Measurements from ENCODE around the gene ICA1. TPM values are rescaled to one million over a fixed set of nuclear protein-coding genes. Genes with fewer than 3 reads are reported as not detected.

ICA1 gene
- total and polyA plus RNA-seq, 4 donors: 16.5 to 54.6 (median 30.8) TPM

GRCh38 chr7:8213381-8213780 lies 48.6 kb downstream of the ICA1 start:
- DNase-seq (no peak), ATAC-seq (ENCODE audit: insufficient read depth, low FRiP score) (no peak)
- Histone ChIP-seq H3K9ac (ENCODE audit: insufficient read depth in 1 of 2, low read length in 2 of 2) (no peak overlapping the region), H3K4me3 (no peak overlapping the region), H3K9me3 (ENCODE audit: control insufficient read depth in 4 of 4, insufficient read depth in 3 of 4, low read length in 3 of 4) (peaks cover 0 to 2% (median 0%) of the 10 kb centered on the region in 4 donors), H3K27me3 (ENCODE audit: control insufficient read depth in 3 of 3, insufficient read depth in 3 of 3, low read length in 2 of 3) (no peaks in the 10 kb centered on the region), H3K4me1 (ENCODE audit: control insufficient read depth in 5 of 5, insufficient read depth in 5 of 5, low read length in 5 of 5) (peaks cover 0 to 9% (median 4%) of the 10 kb centered on the region in 5 donors), H3K27ac (ENCODE audit: low read depth in 1 of 2, low read length in 1 of 2) (no peak overlapping the region), H3K36me3 (ENCODE audit: control insufficient read depth in 4 of 4, insufficient read depth in 4 of 4, low read length in 4 of 4) (peaks cover 0 to 4% (median 0%) of the 10 kb centered on the region in 4 donors)
- 96% methylated on average over 2 of the region's 2 CpGs for WGBS, 2 donors
- no peak for TF ChIP-seq CTCF (IDR thresholded peaks at IDR 0.05; ENCODE audit: control extremely low read depth, extremely low read depth)

GRCh38 chr7:8212638-8213037 lies 49.3 kb downstream of the ICA1 start:
- Histone ChIP-seq H3K27ac (ENCODE audit: low read depth in 1 of 2, low read length in 1 of 2) (no peak overlapping the region), H3K4me1 (ENCODE audit: control insufficient read depth in 5 of 5, insufficient read depth in 5 of 5, low read length in 5 of 5) (peaks cover 0 to 9% (median 4%) of the 10 kb centered on the region in 5 donors), H3K4me3 (no peak overlapping the region), H3K9me3 (ENCODE audit: control insufficient read depth in 4 of 4, insufficient read depth in 3 of 4, low read length in 3 of 4) (peaks cover 0 to 2% (median 0%) of the 10 kb centered on the region in 4 donors), H3K36me3 (ENCODE audit: control insufficient read depth in 4 of 4, insufficient read depth in 4 of 4, low read length in 4 of 4) (no peaks in the 10 kb centered on the region), H3K9ac (ENCODE audit: insufficient read depth in 1 of 2, low read length in 2 of 2) (no peak overlapping the region), H3K27me3 (ENCODE audit: control insufficient read depth in 3 of 3, insufficient read depth in 3 of 3, low read length in 2 of 3) (peaks cover 0 to 2% (median 0%) of the 10 kb centered on the region in 3 donors)
- no peak for TF ChIP-seq CTCF (IDR thresholded peaks at IDR 0.05; ENCODE audit: control extremely low read depth, extremely low read depth)
- no peak for ATAC-seq (ENCODE audit: insufficient read depth, low FRiP score)
- 90 to 92% methylated on average over 5 of the region's 5 CpGs for WGBS, 2 donors
- no peak for DNase-seq

GRCh38 chr7:8211725-8212096 lies 50.3 kb downstream of the ICA1 start:
- no peak overlapping the region for H3K9ac ChIP-seq (ENCODE audit: insufficient read depth in 1 of 2, low read length in 2 of 2)
- H3K4me1 ChIP-seq (ENCODE audit: control insufficient read depth in 5 of 5, insufficient read depth in 5 of 5, low read length in 5 of 5): peaks cover 0 to 12% (median 4%) of the 10 kb centered on the region in 5 donors
- peaks cover 0 to 2% (median 0%) of the 10 kb centered on the region in 3 donors for H3K27me3 ChIP-seq (ENCODE audit: control insufficient read depth in 3 of 3, insufficient read depth in 3 of 3, low read length in 2 of 3)
- no peak for TF ChIP-seq CTCF (IDR thresholded peaks at IDR 0.05; ENCODE audit: control extremely low read depth, extremely low read depth)
- no peak overlapping the region for H3K4me3 ChIP-seq
- H3K27ac ChIP-seq (ENCODE audit: low read depth in 1 of 2, low read length in 1 of 2): peak overlapping the region in 1 of 2 donors; percentile 77
- DNase-seq (no peak), ATAC-seq (ENCODE audit: insufficient read depth, low FRiP score) (no peak)
- peaks cover 0 to 2% (median 0%) of the 10 kb centered on the region in 4 donors for H3K9me3 ChIP-seq (ENCODE audit: control insufficient read depth in 4 of 4, insufficient read depth in 3 of 4, low read length in 3 of 4)
- WGBS, 2 donors: 82 to 84% methylated on average over 1 of the region's 1 CpG
- H3K36me3 ChIP-seq (ENCODE audit: control insufficient read depth in 4 of 4, insufficient read depth in 4 of 4, low read length in 4 of 4): no peaks in the 10 kb centered on the region
